Suprapubic skin (tissue), 4 donors: ENCODE results near the gene IDI1. TPM values are rescaled to one million over a fixed set of nuclear protein-coding genes. Genes with fewer than 3 reads are reported as not detected.
"Not testable (repeated sequence)": the region's sequence is repeated elsewhere in the genome, so short reads cannot be mapped to it uniquely, and the experiment has no call there.

Experiments
- DNase-seq, 2 donors: peaks; one replicate each; pipeline ENCODE4 v3.0.0-alpha.2; 2019; ENCODE audit warnings: low spot score in 2 of 2
- H3K27ac ChIP-seq: fragments of 200-600 bp; sonication (generic); one replicate; pipeline ENCODE4 v1.5.1; 2019
- H3K27me3 ChIP-seq: fragments of 200-600 bp; sonication (generic); one replicate; pipeline ENCODE4 v1.5.1; 2019
- H3K36me3 ChIP-seq: fragments of 200-600 bp; sonication (generic); one replicate; pipeline ENCODE4 v1.5.1; 2019
- H3K4me1 ChIP-seq: fragments of 200-600 bp; sonication (generic); one replicate; pipeline ENCODE4 v1.5.1; 2019
- H3K4me3 ChIP-seq: fragments of 200-600 bp; sonication (generic); one replicate; pipeline ENCODE4 v1.5.1; 2019; ENCODE audit warnings: mild to moderate bottlenecking
- H3K9me3 ChIP-seq: fragments of 200-600 bp; sonication (generic); one replicate; pipeline ENCODE4 v1.5.1; 2019
- CTCF ChIP-seq, 2 donors: fragments of 200-600 bp in 1 of 2; fragments of 450-650 bp in 1 of 2; sonication (generic) in 1 of 2; IDR thresholded peaks; one replicate each; pipeline ENCODE4 v1.5.1; 2016 to 2019; ENCODE audit warnings: antibody characterized with exemption in 2 of 2, mild to moderate bottlenecking in 1 of 2, moderate library complexity in 1 of 2
- EP300 ChIP-seq: sonication (generic); formaldehyde crosslinking; IDR thresholded peaks from one replicate; pipeline ENCODE4 v1.6.1; 2017; ENCODE audit warnings: antibody characterized with exemption
- POLR2A ChIP-seq, 2 donors: fragments of 450-650 bp; IDR thresholded peaks; one replicate each; pipeline ENCODE4 v1.6.1; 2017; ENCODE audit warnings: antibody characterized with exemption in 2 of 2, mild to moderate bottlenecking in 2 of 2, moderate library complexity in 2 of 2
- POLR2AphosphoS5 ChIP-seq, 3 donors: sonication (generic); formaldehyde crosslinking; IDR thresholded peaks; one replicate each; pipeline ENCODE4 v1.6.1; 2017; ENCODE audit warnings: antibody characterized with exemption in 3 of 3
- WGBS: methylation state at CpG from one replicate; pipeline ENCODE4 v1.1.5; 2018; 5-methylcytosine and 5-hydroxymethylcytosine counted together
- total RNA-seq, 4 donors: library from RNA; depleted of rRNA; stranded (reverse); fragments of >200 nt; gene quantifications; one replicate each; pipeline ENCODE4 v1.1.0, GENCODE V29; 2016

The IDI1 gene
- total RNA-seq, 4 donors from 2014 or later = 32.0 to 62.1 (median 36.1) TPM

- no peak overlapping the region for H3K27ac ChIP-seq
- peaks cover 52% of the 10 kb centered on the region for H3K36me3 ChIP-seq
These were observed 25.3 kb upstream of the IDI1 start for GRCh38 chr10:1074052-1074747.

GRCh38 chr10:1070919-1071318, 22.0 kb upstream of the IDI1 start:
- 74% methylated on average over 7 of the region's 7 CpGs for WGBS
- Histone ChIP-seq H3K9me3 (no peaks in the 10 kb centered on the region), H3K4me3 (no peak overlapping the region), H3K27ac (no peak overlapping the region), H3K27me3 (no peaks in the 10 kb centered on the region), H3K4me1 (no peaks in the 10 kb centered on the region), H3K36me3 (peaks cover 26% of the 10 kb centered on the region)
- TF ChIP-seq POLR2AphosphoS5 (IDR thresholded peaks at IDR 0.05) (no peak), CTCF (IDR thresholded peaks at IDR 0.05) (no peak), POLR2A (IDR thresholded peaks at IDR 0.05) (no peak), EP300 (no peak)
- DNase-seq = no peak

More at GRCh38 chr10:1074052-1074747, 25.3 kb upstream of the IDI1 start:
- WGBS = 89% methylated on average over 17 of the region's 24 CpGs
- no peak for TF ChIP-seq POLR2AphosphoS5 (IDR thresholded peaks at IDR 0.05)
- no peak for TF ChIP-seq CTCF (IDR thresholded peaks at IDR 0.05)
- TF ChIP-seq POLR2A (IDR thresholded peaks at IDR 0.05) = no peak
- no peak for TF ChIP-seq EP300
- no peaks in the 10 kb centered on the region for H3K27me3 ChIP-seq
- H3K4me3 ChIP-seq = no peak overlapping the region
- no peaks in the 10 kb centered on the region for H3K4me1 ChIP-seq
- DNase-seq = no peak
- H3K9me3 ChIP-seq = no peaks in the 10 kb centered on the region

- 90% methylated on average over 10 of the region's 10 CpGs for WGBS
- no peak for DNase-seq
- no peak overlapping the region for H3K4me3 ChIP-seq
- H3K27me3 ChIP-seq = no peaks in the 10 kb centered on the region
- H3K27ac ChIP-seq = no peak overlapping the region
- TF ChIP-seq CTCF (IDR thresholded peaks at IDR 0.05) (no peak), EP300 (no peak), POLR2AphosphoS5 (IDR thresholded peaks at IDR 0.05) (no peak), POLR2A (IDR thresholded peaks at IDR 0.05) (no peak)
- no peaks in the 10 kb centered on the region for H3K9me3 ChIP-seq
- peaks cover 18% of the 10 kb centered on the region for H3K36me3 ChIP-seq
- no peaks in the 10 kb centered on the region for H3K4me1 ChIP-seq
These were observed 19.8 kb upstream of the IDI1 start for GRCh38 chr10:1068380-1069361.

GRCh38 chr10:1066734-1067133, 17.8 kb upstream of the IDI1 start:
- WGBS = 90% methylated on average over 8 of the region's 8 CpGs
- not testable (repeated sequence) for H3K4me1 ChIP-seq, H3K27ac ChIP-seq, H3K4me3 ChIP-seq, H3K36me3 ChIP-seq, H3K27me3 ChIP-seq, H3K9me3 ChIP-seq, DNase-seq

GRCh38 chr10:1064964-1065247, 16.0 kb upstream of the IDI1 start:
- no peak for TF ChIP-seq EP300
- no peak for TF ChIP-seq CTCF (IDR thresholded peaks at IDR 0.05)
- no peak for TF ChIP-seq POLR2AphosphoS5 (IDR thresholded peaks at IDR 0.05)
- Histone ChIP-seq H3K27me3 (no peaks in the 10 kb centered on the region), H3K4me3 (no peak overlapping the region), H3K4me1 (peaks cover 20% of the 10 kb centered on the region), H3K9me3 (no peaks in the 10 kb centered on the region), H3K27ac (no peak overlapping the region), H3K36me3 (no peaks in the 10 kb centered on the region)
- DNase-seq = no peak
- 88% methylated on average over 4 of the region's 4 CpGs for whole genome bisulfite sequencing
